ENCODE results near the gene KRT80.
A peak's percentile ranks its signal among the peaks of the same experiment; 100 is the strongest.

KRT80 gene

DNA sequence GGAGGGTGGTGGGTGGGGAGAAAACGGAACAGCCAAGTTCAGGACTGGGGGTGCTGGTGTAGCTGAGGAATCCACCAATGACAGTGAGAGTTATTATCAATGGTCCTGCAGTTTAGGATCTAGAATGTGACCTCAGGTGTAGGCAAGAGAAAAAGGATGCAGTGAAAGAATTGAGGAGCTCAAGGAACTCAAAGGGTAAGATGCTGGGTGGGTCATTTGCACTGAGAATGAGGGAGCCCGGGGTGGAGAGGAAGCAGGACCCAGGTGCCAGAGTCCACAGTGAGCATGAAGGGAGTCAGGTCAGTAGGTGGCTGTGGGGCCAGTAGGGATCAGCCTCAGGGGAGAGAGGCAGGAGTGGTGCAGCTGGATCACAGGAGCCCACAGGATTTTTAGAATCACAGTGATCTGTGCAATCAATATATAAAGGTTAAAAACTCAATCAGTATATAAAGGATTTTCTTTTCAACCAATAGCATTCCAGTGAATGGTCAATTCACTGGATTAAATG, 38.1 kb upstream of the KRT80 start:
- DNase-seq: no peak

DNA sequence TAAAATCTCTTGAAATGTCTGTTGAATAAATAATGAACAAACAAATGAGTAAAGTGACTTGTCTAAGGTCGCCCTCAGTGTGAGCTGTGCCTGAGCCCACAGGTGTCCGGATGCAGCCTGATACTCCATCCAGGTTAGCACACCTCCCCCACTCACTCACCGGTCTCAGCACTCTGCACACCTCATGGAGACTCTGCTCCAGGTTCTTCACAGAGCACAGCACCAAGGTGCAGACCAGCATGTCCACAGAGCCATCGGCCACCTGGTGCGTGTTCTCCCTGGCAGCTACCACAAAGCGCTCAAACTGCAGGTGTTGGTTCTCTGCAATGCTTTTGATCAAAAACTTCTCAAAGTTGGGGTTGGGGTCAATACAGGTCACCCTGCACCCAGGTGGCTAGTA, 37.1 kb upstream of the KRT80 start:
- no peak for DNase-seq

- DNase-seq: no peak
These were observed 36.6 kb upstream of the KRT80 start for GRCh38 chr12:52228366-52228765.

GRCh38 chr12:52227606-52228166, 35.9 kb upstream of the KRT80 start:
- no peak for DNase-seq

- DNase-seq: no peak
These were observed 34.6 kb upstream of the KRT80 start for GRCh38 chr12:52226446-52226845.

- DNase-seq: no peak
These were observed 33.9 kb upstream of the KRT80 start for GRCh38 chr12:52225752-52226151.

DNA sequence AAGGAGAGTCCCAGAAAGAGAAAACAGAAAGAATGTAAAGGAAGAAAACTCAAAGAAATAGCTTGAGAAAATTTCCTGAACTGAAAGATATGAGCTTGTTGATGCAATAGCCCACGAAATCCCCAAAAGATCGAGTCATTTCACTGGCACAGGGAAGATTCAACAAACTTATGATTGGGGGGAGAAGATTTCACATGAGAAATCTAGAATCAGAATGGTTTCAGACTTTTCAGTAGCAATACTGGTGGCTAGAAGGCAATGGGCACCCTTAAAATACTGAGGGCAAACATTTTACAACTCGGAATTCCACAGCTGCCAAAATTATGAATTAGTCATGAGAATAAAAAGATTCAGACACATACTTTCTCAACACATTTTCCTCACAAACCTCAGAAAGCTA, 32.3 kb upstream of the KRT80 start:
- DNase-seq: no peak

DNA sequence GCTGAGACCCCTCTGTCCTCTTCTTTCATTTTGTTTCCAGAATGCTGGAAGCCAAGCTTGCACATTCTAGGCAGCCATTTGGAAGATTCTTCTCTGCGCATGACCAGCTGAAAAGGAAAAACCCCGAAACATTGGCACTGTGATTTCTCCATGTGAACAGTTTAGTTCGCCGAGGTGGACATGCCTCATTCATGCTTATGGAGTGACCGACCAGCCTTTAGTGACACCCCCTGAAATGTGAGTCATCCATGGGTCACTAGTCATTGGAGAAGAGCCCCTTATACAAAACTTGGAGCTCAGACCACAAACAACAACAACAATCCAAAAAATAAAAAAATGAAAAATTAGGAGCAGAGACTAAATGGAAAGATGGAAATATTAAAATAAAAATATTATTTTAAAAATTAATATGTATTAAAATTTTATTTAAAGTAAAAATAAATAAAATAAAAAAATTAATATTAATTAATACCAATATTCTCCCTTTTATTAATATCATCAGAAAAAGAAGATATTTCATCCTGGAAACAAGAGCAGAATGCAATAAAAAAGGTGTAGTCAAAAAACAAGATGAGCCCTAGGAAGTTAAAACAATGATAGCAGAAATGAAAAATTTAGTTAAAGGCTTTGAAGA, 31.7 kb upstream of the KRT80 start:
- no peak for DNase-seq

- DNase-seq: no peak
These were observed 30.9 kb upstream of the KRT80 start for GRCh38 chr12:52222692-52223091.

- peak in 37 of 58 donors; percentile 16 to 81 (median 52) for DNase-seq
These were observed 30.2 kb upstream of the KRT80 start for GRCh38 chr12:52221912-52222457.

DNA sequence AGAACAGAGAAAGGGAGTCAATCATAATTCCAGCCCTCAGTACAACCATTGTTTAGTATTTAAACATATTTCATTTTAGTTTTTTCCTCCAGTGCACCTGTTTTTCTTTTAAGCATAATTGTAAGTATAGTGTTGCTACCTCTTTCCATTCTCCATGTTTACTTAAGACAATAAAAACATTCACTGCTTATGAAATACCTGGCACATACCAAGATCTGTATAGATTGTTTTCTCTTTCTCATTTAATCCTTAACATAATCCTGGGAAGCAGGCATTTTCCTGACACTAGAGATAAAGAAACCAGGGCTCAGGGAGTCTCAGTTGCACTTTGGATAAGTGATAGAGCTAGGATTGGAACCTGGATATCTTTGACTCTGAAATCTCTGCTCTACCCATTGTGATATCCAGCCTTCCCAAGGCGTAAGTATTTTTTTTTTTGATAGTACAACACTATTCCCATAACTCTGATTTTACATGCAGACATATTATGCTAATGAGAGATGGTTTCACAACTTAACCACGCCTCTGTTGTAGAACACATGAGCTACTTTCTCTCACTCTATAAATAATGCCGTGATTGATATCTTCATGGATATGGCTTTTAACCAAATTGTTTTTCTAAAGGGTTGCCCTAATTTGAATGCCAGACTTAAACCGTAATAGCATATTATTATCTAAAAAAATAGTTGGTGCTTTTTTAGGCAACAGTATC, 29.4 kb upstream of the KRT80 start:
- DNase-seq: no peak

GRCh38 chr12:52220477-52220876, 28.7 kb upstream of the KRT80 start:
- DNase-seq: no peak

- no peak for DNase-seq
These were observed 26.2 kb upstream of the KRT80 start for GRCh38 chr12:52218001-52218400.

GRCh38 chr12:52217223-52217622, 25.4 kb upstream of the KRT80 start:
- DNase-seq: no peak

- DNase-seq: peak in 13 of 58 donors; percentile 10 to 45 (median 17)
These were observed 25.0 kb upstream of the KRT80 start for GRCh38 chr12:52216807-52217206.

- DNase-seq: no peak
These were observed 24.3 kb upstream of the KRT80 start for GRCh38 chr12:52216100-52216499.

DNA sequence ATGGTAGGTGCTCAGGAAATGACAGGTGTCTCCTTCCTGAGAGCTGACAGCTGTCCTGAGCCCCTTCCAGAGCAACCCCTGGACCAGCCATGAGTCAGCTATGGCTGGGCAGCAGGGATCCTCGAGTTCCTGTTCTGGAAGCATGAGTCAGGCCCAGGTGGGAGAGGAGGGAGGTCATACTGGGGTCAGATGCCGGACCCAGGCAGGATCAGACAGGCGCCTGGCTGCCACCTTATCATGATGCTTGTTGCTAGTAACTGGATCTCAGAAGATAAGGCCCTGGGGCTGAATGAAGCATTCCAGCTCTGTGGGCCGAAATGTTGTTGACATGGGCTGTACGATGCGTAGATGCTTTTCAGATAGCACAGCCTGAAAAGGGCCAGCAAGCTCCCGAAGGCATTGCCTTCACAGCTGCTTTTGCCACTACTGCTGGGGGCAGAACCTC, 23.8 kb upstream of the KRT80 start:
- no peak for DNase-seq

DNA sequence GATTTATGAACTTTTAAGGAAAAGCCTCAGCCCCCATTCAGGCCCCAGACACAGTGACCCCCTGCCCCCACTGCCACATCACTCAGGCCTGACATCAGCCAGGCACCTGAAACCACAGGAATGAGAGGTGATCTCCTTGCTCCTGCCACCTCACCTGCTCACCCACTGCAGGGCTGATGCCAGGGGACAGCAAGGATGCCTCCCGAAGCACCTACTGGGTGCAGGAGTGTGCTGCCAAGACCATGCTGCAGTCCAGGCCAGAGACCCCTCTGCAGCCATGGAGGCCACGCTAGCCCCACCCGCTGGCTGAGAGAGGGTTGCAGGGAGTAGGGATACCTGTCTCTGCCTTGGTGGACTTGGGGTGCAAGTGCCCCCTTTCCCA, 22.6 kb upstream of the KRT80 start:
- DNase-seq: no peak

DNA sequence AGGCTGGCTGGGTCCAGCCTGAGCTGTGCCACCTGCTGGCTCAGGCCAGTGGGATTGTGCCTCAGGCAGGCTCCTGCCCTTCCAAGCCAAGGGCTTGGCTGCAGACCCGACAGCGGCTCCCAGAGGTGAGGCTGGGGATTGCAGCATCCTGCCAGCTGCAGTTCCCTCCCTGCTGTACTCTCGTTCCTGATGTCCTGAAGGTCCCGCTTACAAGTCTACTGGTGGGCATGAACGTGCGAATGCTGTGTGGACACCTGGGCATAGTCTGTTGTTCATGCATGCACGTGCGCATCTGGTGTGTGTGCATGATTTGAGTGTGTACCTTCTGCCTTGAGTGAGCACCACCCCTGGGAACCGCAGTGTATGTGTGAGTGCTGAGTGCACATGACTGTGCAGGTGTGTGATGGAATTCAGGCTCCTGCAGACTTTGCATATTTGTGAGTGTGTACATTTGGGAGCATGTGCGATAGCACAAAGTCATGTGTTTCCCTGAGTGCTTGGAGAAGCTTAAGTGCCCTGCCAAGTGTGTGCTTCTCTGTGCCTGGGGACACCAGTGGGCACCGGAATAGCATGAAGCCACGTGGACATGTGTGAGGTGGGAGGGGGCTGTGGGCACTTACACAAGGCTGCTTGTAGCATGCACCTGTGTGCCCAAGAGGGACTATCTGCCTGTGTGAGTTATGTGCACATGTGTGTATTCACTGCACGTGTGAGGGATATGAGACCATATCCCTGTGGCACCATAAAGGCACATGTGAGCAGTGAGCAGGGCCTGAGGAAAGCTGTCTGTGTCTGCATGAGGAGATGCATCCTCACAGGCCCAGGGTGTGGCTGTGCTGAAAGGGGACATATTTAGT, 22.0 kb upstream of the KRT80 start:
- DNase-seq: peak in 45 of 58 donors; percentile 12 to 66 (median 44)

GRCh38 chr12:52212701-52213563, 21.1 kb upstream of the KRT80 start:
- DNase-seq: no peak
